K562 (cell line): ENCODE data around the gene HUS1. TPM values are rescaled to one million over a fixed set of nuclear protein-coding genes. Genes with fewer than 3 reads are reported as not detected.

Source experiments
- AFF4 ChIP-seq: sonication (generic); formaldehyde crosslinking; IDR thresholded peaks from 2 replicates; pipeline ENCODE4 v1.8.0; 2023; ENCODE audit warnings: mild to moderate bottlenecking, missing genetic modification reagents
- ARID4B ChIP-seq: sonication (generic); formaldehyde crosslinking; IDR thresholded peaks from 2 replicates; pipeline ENCODE4 v1.8.0; 2022; ENCODE audit warnings: mild to moderate bottlenecking, missing genetic modification reagents
- ARNT ChIP-seq, 2 experiments: fragments of 450-650 bp; IDR thresholded peaks; 2 replicates each; pipeline ENCODE4 v1.6.1; 2016; ENCODE audit warnings: mild to moderate bottlenecking in 1 of 2
- BCLAF1 ChIP-seq, 2 experiments: fragments of 450-650 bp in 1 of 2; IDR thresholded peaks; 2 replicates each; pipeline ENCODE4 v1.6.1; 2011 to 2017; ENCODE audit warnings: low read depth in 2 of 2, antibody characterized with exemption in 1 of 2, borderline replicate concordance in 1 of 2, low read length in 1 of 2, mild to moderate bottlenecking in 1 of 2, mixed read lengths in 1 of 2; ENCODE audit not compliant: control insufficient read depth in 1 of 2
- CAMTA2 ChIP-seq: fragments of 250-450 bp; sonication (Bioruptor Pico); conservative IDR thresholded peaks from 2 replicates; pipeline ENCODE4 v1.5.1; 2022
- CXXC5 ChIP-seq: fragments of 250-450 bp; sonication (Bioruptor Pico); IDR thresholded peaks from 2 replicates; pipeline ENCODE4 v1.8.0; 2022; ENCODE audit warnings: inconsistent platforms, mild to moderate bottlenecking, moderate library complexity
- HNRNPLL ChIP-seq: fragments of 200-400 bp; formaldehyde crosslinking; IDR thresholded peaks from 2 replicates; pipeline ENCODE4 v1.6.1; 2017; ENCODE audit warnings: low read length, low read depth, mild to moderate bottlenecking; ENCODE audit not compliant: poor library complexity, severe bottlenecking
- MAX ChIP-seq: sonication (generic); formaldehyde crosslinking; IDR thresholded peaks from 2 replicates; pipeline ENCODE4 v1.9.0; 2022; ENCODE audit warnings: mild to moderate bottlenecking, missing genetic modification reagents
- MIER1 ChIP-seq: fragments of 450-650 bp; IDR thresholded peaks from 2 replicates; pipeline ENCODE4 v1.6.1; 2016; ENCODE audit warnings: antibody characterized with exemption, mild to moderate bottlenecking, low read depth
- RBFOX2 ChIP-seq: fragments of 200-400 bp; formaldehyde crosslinking; IDR thresholded peaks from 2 replicates; pipeline ENCODE4 v1.6.1; 2017; ENCODE audit warnings: low read depth, mild to moderate bottlenecking, low read length, moderate library complexity
- SMAD3 ChIP-seq: fragments of 450-650 bp; formaldehyde crosslinking; conservative IDR thresholded peaks from 2 replicates; pipeline ENCODE4 v1.4.0; 2020; ENCODE audit warnings: mild to moderate bottlenecking
- YY1 ChIP-seq, 3 experiments: IDR thresholded peaks; 2 replicates each; pipeline ENCODE4 v1.6.1; 2011; ENCODE audit warnings: low read length in 2 of 3, mild to moderate bottlenecking in 2 of 3, moderate library complexity in 2 of 3, borderline replicate concordance in 1 of 3, control low read depth in 1 of 3, low read depth in 1 of 3; ENCODE audit not compliant: insufficient read depth in 3 of 3, insufficient replicate concordance in 2 of 3, control insufficient read depth in 1 of 3, insufficient read length in 1 of 3; ENCODE audit errors: extremely low read depth in 1 of 3
- ZFP1 ChIP-seq: fragments of 450-650 bp; formaldehyde crosslinking; IDR thresholded peaks from 2 replicates; pipeline ENCODE4 v1.4.0; 2020; ENCODE audit warnings: mild to moderate bottlenecking, mixed read lengths
- polyA plus RNA-seq, 8 experiments: library from polyadenylated mRNA; depleted of rRNA in 4 of 8; stranded (reverse) in 5 of 8; unstranded in 3 of 8; fragments of >200 nt; fragmentation: Nextera tagmentation in 2 of 8; fragmentation: Illumina TruSeq in 1 of 8; extraction: Ambion mirVana in 2 of 8; extraction: Trizol in 1 of 8; gene quantifications; 2 replicates each; pipeline versions ENCODE4 v1.2.1 to v1.2.3, GENCODE V29; 2011 to 2014; ENCODE audit warnings: inconsistent platforms in 1 of 8, missing spikeins in 1 of 8
- total RNA-seq, 7 experiments: library from RNA; depleted of rRNA in 6 of 7; stranded (reverse); fragments of >200 nt in 6 of 7; fragmentation: Illumina TruSeq in 2 of 7; extraction: Trizol in 2 of 7; gene quantifications; 2 replicates each; pipeline versions ENCODE4 v1.2.1 to v1.2.3, GENCODE V29; 2011 to 2021; ENCODE audit warnings: low replicate concordance in 1 of 7

HUS1 gene
- total and polyA plus RNA-seq, 9 of the 15 experiments (the other 6 are each of a cell fraction or from before 2014, with no cell fraction given): 11.5 to 27.0 (median 16.5) TPM

GRCh38 chr7:47979145-47979831 lies at the start of gene HUS1 (continued):
- no peak for TF ChIP-seq CAMTA2
- TF ChIP-seq HNRNPLL: peak; percentile 87
- peak; percentile 70; the same call in 1 of the 2 replicates for TF ChIP-seq ARID4B
- no peak for TF ChIP-seq ZFP1
- TF ChIP-seq MIER1: peak; percentile 66
- TF ChIP-seq MAX (CRISPR knock-in tag): peak; percentile 75
- peak in 1 of 2 experiments; percentile 12; a peak in 1 of 4 replicates for TF ChIP-seq ARNT (IDR thresholded peaks at IDR 0.05)
- TF ChIP-seq AFF4 (CRISPR knock-in tag): 0 out of 2 replicates have a peak, but pooled peaks have one; percentile 30
- peak; percentile 89 for TF ChIP-seq CXXC5 (CRISPR knock-in tag)
- peak in 1 of 2 experiments; percentile 94; a peak in 2 of 4 replicates for TF ChIP-seq BCLAF1 (IDR thresholded peaks at IDR 0.05; ENCODE audit: borderline replicate concordance in 1 of 2, control insufficient read depth in 1 of 2, low read depth in 2 of 2, low read length in 1 of 2)
- peak; percentile 36 to 87 (median 82) for TF ChIP-seq YY1 (IDR thresholded peaks at IDR 0.05; ENCODE audit: borderline replicate concordance in 1 of 3, control insufficient read depth in 1 of 3, extremely low read depth in 1 of 3, insufficient read depth in 3 of 3, insufficient read length in 1 of 3, insufficient replicate concordance in 2 of 3, low read depth in 1 of 3, low read length in 2 of 3)
- TF ChIP-seq RBFOX2: peak; percentile 98
- TF ChIP-seq SMAD3 (CRISPR knock-in tag): 0 out of 2 replicates have a peak, but pooled peaks have one; percentile 51
